ENCODE measurements around the gene IGFALS. TPM values are rescaled to one million over a fixed set of nuclear protein-coding genes. Genes with fewer than 3 reads are reported as not detected.

Gene IGFALS
- total RNA-seq, 4 donors from 2014 or later, result 0.35 TPM; not detected in 3

GRCh38 chr16:1773703-1774447 lies 19.6 kb downstream of the IGFALS start:
- Histone ChIP-seq H3K36me3 (peaks cover 0 to 48% (median 0%) of the 10 kb centered on the region in 3 donors), H3K4me3 (peak overlapping the region; percentile 79 to 99 (median 86)), H3K9me3 (no peaks in the 10 kb centered on the region), H3K4me1 (peaks cover 0 to 34% (median 19%) of the 10 kb centered on the region in 4 donors), H3K27me3 (no peaks in the 10 kb centered on the region), H3K27ac (peak overlapping the region; percentile 86 to 99 (median 91))
- TF ChIP-seq POLR2A (IDR thresholded peaks at IDR 0.05), result no peak
- no peak for TF ChIP-seq CTCF (IDR thresholded peaks at IDR 0.05)
- peak in 2 of 3 donors; percentile 42 to 70 for DNase-seq

GRCh38 chr16:1772908-1773702 lies 20.4 kb downstream of the IGFALS start, which contains the start of gene MRPS34:
Gene MRPS34, minus strand, starts transcription at chr16:1773134. Its CDS starts 15 bp downstream, at chr16:1773119.
- TF ChIP-seq POLR2A (IDR thresholded peaks at IDR 0.05), result peak; percentile 69 to 70
- TF ChIP-seq CTCF (IDR thresholded peaks at IDR 0.05), result peak; percentile 78 to 90 (median 82)
- H3K27me3 ChIP-seq, result no peaks in the 10 kb centered on the region
- H3K27ac ChIP-seq, result peak within 1 kb of the TSS; percentile 86 to 99 (median 91)
- peak within 1 kb of the TSS; percentile 79 to 99 (median 86) for H3K4me3 ChIP-seq
- H3K9me3 ChIP-seq, result no peaks in the 10 kb centered on the region
- H3K36me3 ChIP-seq, result peaks cover 0 to 48% (median 0%) of the 10 kb centered on the region in 3 donors
- peaks cover 0 to 34% (median 19%) of the 10 kb centered on the region in 4 donors for H3K4me1 ChIP-seq
- DNase-seq, result peak; percentile 81 to 91 (median 89)

- DNase-seq, result peak; percentile 33 to 77 (median 62)
- peak within 1 kb of the TSS; percentile 79 to 99 (median 86) for H3K4me3 ChIP-seq
- H3K36me3 ChIP-seq, result peaks cover 0 to 48% (median 0%) of the 10 kb centered on the region in 3 donors
- TF ChIP-seq CTCF (IDR thresholded peaks at IDR 0.05) (no peak), POLR2A (IDR thresholded peaks at IDR 0.05) (no peak)
- peak within 1 kb of the TSS; percentile 86 to 99 (median 91) for H3K27ac ChIP-seq
- H3K4me1 ChIP-seq, result peaks cover 0 to 34% (median 19%) of the 10 kb centered on the region in 4 donors
- H3K27me3 ChIP-seq, result no peaks in the 10 kb centered on the region
- no peaks in the 10 kb centered on the region for H3K9me3 ChIP-seq
These were observed 21.1 kb downstream of the IGFALS start, which contains the start of gene EME2 for GRCh38 chr16:1772362-1772907. Gene EME2, plus strand, starts transcription at chr16:1772810. Its CDS starts 418 bp downstream, at chr16:1773228.

GRCh38 chr16:1771864-1772361 lies 21.6 kb downstream of the IGFALS start:
- peaks cover 0 to 34% (median 19%) of the 10 kb centered on the region in 4 donors for H3K4me1 ChIP-seq
- no peaks in the 10 kb centered on the region for H3K9me3 ChIP-seq
- peak overlapping the region; percentile 79 to 99 (median 86) for H3K4me3 ChIP-seq
- H3K36me3 ChIP-seq, result peaks cover 0 to 48% (median 0%) of the 10 kb centered on the region in 3 donors
- no peak for TF ChIP-seq POLR2A (IDR thresholded peaks at IDR 0.05)
- TF ChIP-seq CTCF (IDR thresholded peaks at IDR 0.05), result no peak
- peak overlapping the region; percentile 86 to 99 (median 91) for H3K27ac ChIP-seq
- no peak for DNase-seq
- no peaks in the 10 kb centered on the region for H3K27me3 ChIP-seq

Data from Peyer's patch (tissue), 4 donors.